ENCODE data around the gene FBXO21. TPM values are rescaled to one million over a fixed set of nuclear protein-coding genes. Genes with fewer than 3 reads are reported as not detected.

Gene FBXO21
- total RNA-seq, 1 donor from 2014 or later, result 32.0 TPM

DNA sequence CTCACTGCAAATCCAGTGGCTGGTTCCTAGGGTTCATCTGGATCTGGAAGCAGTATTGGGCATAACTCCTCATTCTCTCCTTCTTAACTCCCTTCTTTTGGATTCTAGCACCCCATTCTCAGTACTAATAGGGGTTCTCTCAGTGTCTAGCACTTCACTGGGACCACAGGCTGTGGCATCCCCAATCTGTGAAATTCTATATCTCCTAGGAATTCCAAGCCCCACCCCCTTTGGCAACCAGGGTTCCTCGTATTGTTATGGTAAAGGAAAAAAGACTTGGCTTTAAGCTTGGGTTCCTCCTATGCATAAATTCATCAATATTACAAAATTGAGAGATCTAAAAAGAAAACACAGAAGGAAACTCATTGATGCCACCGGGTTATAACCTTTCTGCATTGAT lies 45.0 kb upstream of the FBXO21 start:
- no peaks in the 10 kb centered on the region for H3K4me1 ChIP-seq (ENCODE audit: insufficient read depth, low read length)
- FAIRE-seq (no peak), DNase-seq (ENCODE audit: low read depth) (no peak)
- Mint-ChIP-seq H3K27ac (ENCODE audit: unreplicated experiment) (no peak overlapping the region), H3K36me3 (ENCODE audit: low read depth, unreplicated experiment) (no peaks in the 10 kb centered on the region), H3K27me3 (ENCODE audit: low read depth, unreplicated experiment) (peaks cover 21% of the 10 kb centered on the region), H3K4me1 (ENCODE audit: low read depth, unreplicated experiment) (no peaks in the 10 kb centered on the region), H3K4me3 (ENCODE audit: unreplicated experiment) (no peak overlapping the region), H3K9me3 (ENCODE audit: unreplicated experiment) (no peaks in the 10 kb centered on the region)
- no peaks in the 10 kb centered on the region for H4K20me1 ChIP-seq (ENCODE audit: insufficient read depth, low read length)
- no peaks in the 10 kb centered on the region for H3K79me2 ChIP-seq (ENCODE audit: insufficient read depth, low read length)
- H2AFZ ChIP-seq (ENCODE audit: low read depth, low read length), result no peak overlapping the region
- no peak for TF ChIP-seq EZH2 (IDR thresholded peaks at IDR 0.05; ENCODE audit: insufficient read depth, low read length)
- TF ChIP-seq, protein P1, sequence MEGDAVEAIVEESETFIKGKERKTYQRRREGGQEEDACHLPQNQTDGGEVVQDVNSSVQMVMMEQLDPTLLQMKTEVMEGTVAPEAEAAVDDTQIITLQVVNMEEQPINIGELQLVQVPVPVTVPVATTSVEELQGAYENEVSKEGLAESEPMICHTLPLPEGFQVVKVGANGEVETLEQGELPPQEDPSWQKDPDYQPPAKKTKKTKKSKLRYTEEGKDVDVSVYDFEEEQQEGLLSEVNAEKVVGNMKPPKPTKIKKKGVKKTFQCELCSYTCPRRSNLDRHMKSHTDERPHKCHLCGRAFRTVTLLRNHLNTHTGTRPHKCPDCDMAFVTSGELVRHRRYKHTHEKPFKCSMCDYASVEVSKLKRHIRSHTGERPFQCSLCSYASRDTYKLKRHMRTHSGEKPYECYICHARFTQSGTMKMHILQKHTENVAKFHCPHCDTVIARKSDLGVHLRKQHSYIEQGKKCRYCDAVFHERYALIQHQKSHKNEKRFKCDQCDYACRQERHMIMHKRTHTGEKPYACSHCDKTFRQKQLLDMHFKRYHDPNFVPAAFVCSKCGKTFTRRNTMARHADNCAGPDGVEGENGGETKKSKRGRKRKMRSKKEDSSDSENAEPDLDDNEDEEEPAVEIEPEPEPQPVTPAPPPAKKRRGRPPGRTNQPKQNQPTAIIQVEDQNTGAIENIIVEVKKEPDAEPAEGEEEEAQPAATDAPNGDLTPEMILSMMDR (IDR thresholded peaks at IDR 0.05; ENCODE audit: insufficient read depth, low read depth, low read length), result no peak
- H3K4me2 ChIP-seq (ENCODE audit: low read length), result no peak overlapping the region
- no peak overlapping the region for H3K9ac ChIP-seq (ENCODE audit: low read length)
- H3K27ac ChIP-seq (ENCODE audit: low read depth, low read length), result no peak overlapping the region
- no peaks in the 10 kb centered on the region for H3K27me3 ChIP-seq (ENCODE audit: insufficient read depth, low read length)
- H3K9me3 ChIP-seq (ENCODE audit: insufficient read depth, low read depth, low read length), result no peaks in the 10 kb centered on the region
- H3K4me3 ChIP-seq (ENCODE audit: insufficient read depth, low read depth, low read length), result no peak overlapping the region
- H3K36me3 ChIP-seq (ENCODE audit: insufficient read depth, low read length), result no peaks in the 10 kb centered on the region

DNA sequence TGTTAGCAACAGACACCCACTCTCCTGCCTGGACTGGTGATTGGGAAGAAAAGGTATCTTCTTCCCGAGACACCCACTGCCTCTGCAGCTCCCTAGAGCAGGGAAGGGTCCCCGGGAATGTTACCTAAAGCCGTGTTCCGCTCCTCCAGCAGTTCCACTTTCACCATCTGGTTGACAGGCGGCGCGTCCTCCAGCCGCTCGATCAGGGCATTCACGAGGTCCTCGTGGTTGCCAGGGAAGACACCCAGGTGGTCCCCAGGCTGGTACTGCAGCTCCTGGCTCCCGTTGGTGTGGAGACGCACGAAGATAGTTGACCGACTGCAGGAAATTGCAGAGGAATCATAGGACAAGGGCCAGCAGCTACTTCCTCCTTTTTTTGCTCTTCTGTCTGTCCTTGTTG lies 44.2 kb upstream of the FBXO21 start:
- H3K27me3 ChIP-seq (ENCODE audit: insufficient read depth, low read length), result no peaks in the 10 kb centered on the region
- FAIRE-seq (no peak), DNase-seq (ENCODE audit: low read depth) (no peak)
- H3K79me2 ChIP-seq (ENCODE audit: insufficient read depth, low read length), result no peaks in the 10 kb centered on the region
- H3K9me3 ChIP-seq (ENCODE audit: insufficient read depth, low read depth, low read length), result no peaks in the 10 kb centered on the region
- TF ChIP-seq EZH2 (IDR thresholded peaks at IDR 0.05; ENCODE audit: insufficient read depth, low read length), result no peak
- TF ChIP-seq, protein P1 (IDR thresholded peaks at IDR 0.05; ENCODE audit: insufficient read depth, low read depth, low read length), result no peak
- H3K36me3 Mint-ChIP-seq (ENCODE audit: low read depth, unreplicated experiment), result no peaks in the 10 kb centered on the region
- no peak overlapping the region for H3K27ac ChIP-seq (ENCODE audit: low read depth, low read length)
- H3K27ac Mint-ChIP-seq (ENCODE audit: unreplicated experiment), result no peak overlapping the region
- no peaks in the 10 kb centered on the region for H3K36me3 ChIP-seq (ENCODE audit: insufficient read depth, low read length)
- no peak overlapping the region for H3K4me2 ChIP-seq (ENCODE audit: low read length)
- H4K20me1 ChIP-seq (ENCODE audit: insufficient read depth, low read length), result no peaks in the 10 kb centered on the region
- no peaks in the 10 kb centered on the region for H3K4me1 Mint-ChIP-seq (ENCODE audit: low read depth, unreplicated experiment)
- no peak overlapping the region for H3K9ac ChIP-seq (ENCODE audit: low read length)
- no peaks in the 10 kb centered on the region for H3K9me3 Mint-ChIP-seq (ENCODE audit: unreplicated experiment)
- H3K4me3 Mint-ChIP-seq (ENCODE audit: unreplicated experiment), result no peak overlapping the region
- no peaks in the 10 kb centered on the region for H3K4me1 ChIP-seq (ENCODE audit: insufficient read depth, low read length)
- H3K4me3 ChIP-seq (ENCODE audit: insufficient read depth, low read depth, low read length), result no peak overlapping the region
- no peak overlapping the region for H2AFZ ChIP-seq (ENCODE audit: low read depth, low read length)
- peaks cover 20% of the 10 kb centered on the region for H3K27me3 Mint-ChIP-seq (ENCODE audit: low read depth, unreplicated experiment)

DNA sequence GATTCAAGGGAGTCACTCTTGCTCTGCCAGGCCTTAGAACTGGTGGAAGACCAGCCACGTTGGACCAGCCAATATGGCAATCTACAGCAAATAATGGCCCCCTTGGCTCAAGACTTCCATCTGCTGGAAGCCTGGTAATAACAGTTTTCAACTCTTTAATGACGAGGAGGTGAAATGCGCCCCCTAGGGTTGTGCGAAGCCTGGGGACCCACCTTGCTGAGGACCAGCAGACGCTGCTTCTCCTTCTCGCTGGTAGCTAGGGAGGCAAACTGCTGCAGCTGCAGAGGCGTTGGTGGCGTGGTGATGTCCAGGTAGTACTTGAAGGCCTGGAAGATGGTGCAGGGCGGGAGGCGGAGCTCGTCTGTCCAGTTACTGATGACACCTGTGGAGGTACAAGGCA lies 41.5 kb upstream of the FBXO21 start:
- Mint-ChIP-seq H3K4me1 (ENCODE audit: low read depth, unreplicated experiment) (peaks cover 3% of the 10 kb centered on the region), H3K27ac (ENCODE audit: unreplicated experiment) (no peak overlapping the region), H3K9me3 (ENCODE audit: unreplicated experiment) (no peaks in the 10 kb centered on the region), H3K36me3 (ENCODE audit: low read depth, unreplicated experiment) (no peaks in the 10 kb centered on the region), H3K27me3 (ENCODE audit: low read depth, unreplicated experiment) (peaks cover 29% of the 10 kb centered on the region), H3K4me3 (ENCODE audit: unreplicated experiment) (no peak overlapping the region)
- no peak overlapping the region for H3K4me2 ChIP-seq (ENCODE audit: low read length)
- FAIRE-seq (no peak), DNase-seq (ENCODE audit: low read depth) (no peak)
- no peak overlapping the region for H3K27ac ChIP-seq (ENCODE audit: low read depth, low read length)
- H4K20me1 ChIP-seq (ENCODE audit: insufficient read depth, low read length), result no peaks in the 10 kb centered on the region
- no peaks in the 10 kb centered on the region for H3K36me3 ChIP-seq (ENCODE audit: insufficient read depth, low read length)
- no peak overlapping the region for H3K4me3 ChIP-seq (ENCODE audit: insufficient read depth, low read depth, low read length)
- TF ChIP-seq, protein P1 (IDR thresholded peaks at IDR 0.05; ENCODE audit: insufficient read depth, low read depth, low read length), result no peak
- TF ChIP-seq EZH2 (IDR thresholded peaks at IDR 0.05; ENCODE audit: insufficient read depth, low read length), result no peak
- H3K9me3 ChIP-seq (ENCODE audit: insufficient read depth, low read depth, low read length), result no peaks in the 10 kb centered on the region
- no peaks in the 10 kb centered on the region for H3K27me3 ChIP-seq (ENCODE audit: insufficient read depth, low read length)
- H3K9ac ChIP-seq (ENCODE audit: low read length), result no peak overlapping the region
- no peaks in the 10 kb centered on the region for H3K4me1 ChIP-seq (ENCODE audit: insufficient read depth, low read length)
- no peaks in the 10 kb centered on the region for H3K79me2 ChIP-seq (ENCODE audit: insufficient read depth, low read length)
- no peak overlapping the region for H2AFZ ChIP-seq (ENCODE audit: low read depth, low read length)

Data from astrocyte (in vitro differentiated cells and primary cell).